Fibroblast of villous mesenchyme (primary cell): Measurements from ENCODE around the gene NSRP1. TPM values are rescaled to one million over a fixed set of nuclear protein-coding genes. Genes with fewer than 3 reads are reported as not detected.
A peak's percentile ranks its signal among the peaks of the same experiment; 100 is the strongest.
"Not testable (repeated sequence)": the region's sequence is repeated elsewhere in the genome, so short reads cannot be mapped to it uniquely, and the experiment has no call there.

Experiments
- DNase-seq: peaks from one replicate; pipeline ENCODE4 v3.0.0-alpha.2; 2010; ENCODE audit warnings: low read depth
- H3K4me3 ChIP-seq: 2 replicates; pipeline ENCODE4 v1.5.1; 2011; ENCODE audit warnings: low read depth, mild to moderate bottlenecking, low read length
- total RNA-seq: library from RNA; depleted of rRNA; stranded (reverse); fragments of >200 nt; gene quantifications from 2 replicates; pipeline ENCODE4 v1.2.3, GENCODE V29; 2012
- TF ChIP-seq, protein P1 (sequence below): IDR thresholded peaks from 2 replicates; pipeline ENCODE4 v1.5.1; 2012; ENCODE audit warnings: low read depth, mild to moderate bottlenecking, low read length; ENCODE audit not compliant: insufficient read depth

The NSRP1 gene
- total RNA-seq, 1 donor, result 10.8 TPM

DNA sequence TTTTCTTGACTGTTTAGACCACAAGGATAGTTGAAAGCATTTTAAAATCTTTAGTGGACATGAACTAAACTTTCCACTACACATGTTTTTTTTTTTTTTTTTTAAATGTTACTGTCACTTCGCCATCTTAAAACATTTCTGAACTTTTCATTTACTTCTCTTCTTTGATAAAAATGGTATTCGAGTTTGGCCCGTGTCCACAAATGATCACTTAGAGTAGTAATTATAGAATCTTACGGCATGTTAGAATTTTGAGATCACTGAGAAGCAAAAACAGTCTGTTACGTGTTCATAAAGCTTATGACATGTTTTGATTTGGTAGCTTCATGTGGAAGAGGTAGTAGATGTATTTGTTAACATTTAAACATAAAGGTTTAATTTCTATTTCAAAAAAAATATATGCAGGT, 1.1 kb downstream of the NSRP1 start:
- TF ChIP-seq, protein P1, sequence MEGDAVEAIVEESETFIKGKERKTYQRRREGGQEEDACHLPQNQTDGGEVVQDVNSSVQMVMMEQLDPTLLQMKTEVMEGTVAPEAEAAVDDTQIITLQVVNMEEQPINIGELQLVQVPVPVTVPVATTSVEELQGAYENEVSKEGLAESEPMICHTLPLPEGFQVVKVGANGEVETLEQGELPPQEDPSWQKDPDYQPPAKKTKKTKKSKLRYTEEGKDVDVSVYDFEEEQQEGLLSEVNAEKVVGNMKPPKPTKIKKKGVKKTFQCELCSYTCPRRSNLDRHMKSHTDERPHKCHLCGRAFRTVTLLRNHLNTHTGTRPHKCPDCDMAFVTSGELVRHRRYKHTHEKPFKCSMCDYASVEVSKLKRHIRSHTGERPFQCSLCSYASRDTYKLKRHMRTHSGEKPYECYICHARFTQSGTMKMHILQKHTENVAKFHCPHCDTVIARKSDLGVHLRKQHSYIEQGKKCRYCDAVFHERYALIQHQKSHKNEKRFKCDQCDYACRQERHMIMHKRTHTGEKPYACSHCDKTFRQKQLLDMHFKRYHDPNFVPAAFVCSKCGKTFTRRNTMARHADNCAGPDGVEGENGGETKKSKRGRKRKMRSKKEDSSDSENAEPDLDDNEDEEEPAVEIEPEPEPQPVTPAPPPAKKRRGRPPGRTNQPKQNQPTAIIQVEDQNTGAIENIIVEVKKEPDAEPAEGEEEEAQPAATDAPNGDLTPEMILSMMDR, result no peak
- H3K4me3 ChIP-seq, result peak overlapping the region; percentile 97
- DNase-seq, result peak; percentile 11

- not testable (repeated sequence) for H3K4me3 ChIP-seq, DNase-seq
Observed at GRCh38 chr17:30118635-30119034, 2.0 kb downstream of the NSRP1 start.

GRCh38 chr17:30124273-30124796, 7.7 kb downstream of the NSRP1 start:
- DNase-seq, result no peak
- TF ChIP-seq, protein P1, result no peak
- no peak overlapping the region for H3K4me3 ChIP-seq

DNA sequence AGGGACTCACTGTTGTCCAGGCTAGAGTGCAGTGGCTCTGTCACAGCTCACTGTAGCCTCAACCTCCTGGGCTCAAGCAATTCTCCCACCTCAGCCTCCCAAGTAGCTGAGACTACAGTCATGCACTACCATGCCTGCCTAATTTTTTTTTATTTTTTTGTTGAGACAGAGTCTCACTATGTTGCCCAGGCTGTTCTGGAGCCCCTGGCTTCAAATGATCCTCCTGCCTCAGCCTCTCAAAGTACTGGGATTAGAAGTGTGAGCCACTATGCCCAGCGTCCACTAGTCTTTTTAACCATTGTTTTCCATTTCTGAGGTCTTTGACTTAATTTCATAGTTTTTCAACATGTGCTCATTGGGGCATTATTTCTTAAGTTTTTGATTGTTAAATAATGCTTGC, 13.5 kb downstream of the NSRP1 start:
- TF ChIP-seq, protein P1, result no peak
- no peak for DNase-seq
- no peak overlapping the region for H3K4me3 ChIP-seq

DNA sequence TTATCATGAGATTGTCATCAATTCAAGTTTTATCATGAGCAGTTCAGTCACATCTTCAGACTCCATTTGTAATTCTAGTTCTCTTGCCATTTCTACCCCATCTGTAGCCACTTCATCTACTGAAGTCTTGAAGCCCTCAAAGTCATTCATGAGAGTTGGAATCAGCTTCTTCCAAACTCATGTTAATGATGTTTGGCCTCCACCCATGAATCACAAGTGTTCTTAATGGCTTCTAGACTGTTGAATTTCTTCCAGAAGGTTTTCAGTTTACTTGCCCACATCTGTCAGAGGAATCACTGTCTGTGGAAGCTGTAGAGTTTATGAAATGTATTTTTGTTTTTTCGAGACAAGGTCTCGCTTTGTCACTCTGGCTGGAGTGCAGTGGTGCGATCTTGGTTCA, 16.0 kb downstream of the NSRP1 start:
- DNase-seq, result no peak
- H3K4me3 ChIP-seq, result no peak overlapping the region
- TF ChIP-seq, protein P1, result no peak

GRCh38 chr17:30133197-30133596, 16.6 kb downstream of the NSRP1 start:
- no peak for DNase-seq
- TF ChIP-seq, protein P1, result no peak
- no peak overlapping the region for H3K4me3 ChIP-seq

DNA sequence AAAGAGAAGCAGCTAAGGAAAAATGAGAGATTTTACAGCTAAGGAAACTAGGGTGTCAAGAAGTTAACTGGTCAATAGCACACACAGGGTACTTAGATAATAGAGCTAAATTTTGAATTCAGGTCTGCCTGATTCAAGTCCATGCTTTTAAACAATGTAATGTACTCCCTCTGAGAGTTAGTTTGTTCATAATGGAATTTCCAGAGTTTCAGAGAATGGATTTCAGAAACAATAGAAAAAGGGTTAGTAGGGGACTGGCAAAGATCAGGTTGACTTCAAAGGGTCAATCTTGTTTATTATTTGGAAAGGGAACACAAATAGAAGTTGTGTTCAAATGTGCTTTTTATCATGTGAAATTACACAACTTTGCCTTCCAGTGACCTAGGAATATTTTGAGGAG, 17.9 kb downstream of the NSRP1 start:
- H3K4me3 ChIP-seq, result no peak overlapping the region
- no peak for DNase-seq
- TF ChIP-seq, protein P1, result no peak
